ENCODE results near the gene VEPH1.

VEPH1 gene

DNA sequence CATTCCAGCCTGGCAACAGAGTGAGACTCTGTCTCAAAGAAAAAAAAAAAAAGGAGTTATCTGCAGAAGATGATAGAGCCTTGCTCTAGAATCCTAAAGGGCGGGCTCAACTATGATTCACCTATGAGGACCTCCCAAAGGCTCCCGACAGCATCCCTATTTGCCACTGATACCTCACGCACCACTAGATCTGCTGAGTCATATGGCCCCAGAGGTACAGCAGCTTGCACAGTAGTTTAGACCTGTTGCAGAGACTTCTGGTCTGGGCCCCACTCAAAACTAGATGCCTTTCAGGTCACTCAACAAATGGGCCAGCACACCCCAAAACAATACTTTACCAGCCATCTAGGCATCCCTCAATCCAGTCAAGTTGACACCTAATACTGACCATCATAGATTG, 104.6 kb downstream of the VEPH1 start:
- DNase-seq (ENCODE audit: low read depth) = no peak
- TF ChIP-seq, protein P1, sequence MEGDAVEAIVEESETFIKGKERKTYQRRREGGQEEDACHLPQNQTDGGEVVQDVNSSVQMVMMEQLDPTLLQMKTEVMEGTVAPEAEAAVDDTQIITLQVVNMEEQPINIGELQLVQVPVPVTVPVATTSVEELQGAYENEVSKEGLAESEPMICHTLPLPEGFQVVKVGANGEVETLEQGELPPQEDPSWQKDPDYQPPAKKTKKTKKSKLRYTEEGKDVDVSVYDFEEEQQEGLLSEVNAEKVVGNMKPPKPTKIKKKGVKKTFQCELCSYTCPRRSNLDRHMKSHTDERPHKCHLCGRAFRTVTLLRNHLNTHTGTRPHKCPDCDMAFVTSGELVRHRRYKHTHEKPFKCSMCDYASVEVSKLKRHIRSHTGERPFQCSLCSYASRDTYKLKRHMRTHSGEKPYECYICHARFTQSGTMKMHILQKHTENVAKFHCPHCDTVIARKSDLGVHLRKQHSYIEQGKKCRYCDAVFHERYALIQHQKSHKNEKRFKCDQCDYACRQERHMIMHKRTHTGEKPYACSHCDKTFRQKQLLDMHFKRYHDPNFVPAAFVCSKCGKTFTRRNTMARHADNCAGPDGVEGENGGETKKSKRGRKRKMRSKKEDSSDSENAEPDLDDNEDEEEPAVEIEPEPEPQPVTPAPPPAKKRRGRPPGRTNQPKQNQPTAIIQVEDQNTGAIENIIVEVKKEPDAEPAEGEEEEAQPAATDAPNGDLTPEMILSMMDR (conservative IDR thresholded peaks at IDR 0.05; ENCODE audit: low read depth, low read length) = no peak

DNA sequence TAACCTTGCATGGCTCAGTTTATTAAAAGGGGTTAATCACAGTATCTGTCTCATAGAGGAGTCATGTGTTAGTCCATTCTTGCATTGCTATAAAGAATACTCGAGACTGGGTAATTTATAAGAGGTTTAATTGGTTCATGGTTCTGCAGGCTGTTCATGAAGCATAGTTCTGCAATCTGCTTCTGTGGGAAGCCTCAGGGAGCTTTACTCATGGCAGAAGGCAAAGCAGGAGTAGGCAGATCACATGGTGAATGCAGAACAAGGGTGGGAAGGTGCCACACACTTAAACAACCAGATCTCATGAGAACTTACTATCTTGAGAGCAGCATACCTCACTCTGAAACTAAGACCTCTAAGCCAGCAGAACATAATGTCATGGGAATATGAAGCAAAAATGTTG, 108.8 kb downstream of the VEPH1 start:
- DNase-seq (ENCODE audit: low read depth) = no peak
- TF ChIP-seq, protein P1 (conservative IDR thresholded peaks at IDR 0.05; ENCODE audit: low read depth, low read length) = no peak
- H3K4me3 ChIP-seq (ENCODE audit: low read depth, low read length) = no peak overlapping the region

More for the DNA sequence above, 104.6 kb downstream of the VEPH1 start:
- H3K4me3 ChIP-seq (ENCODE audit: low read depth, low read length) = no peak overlapping the region

DNA sequence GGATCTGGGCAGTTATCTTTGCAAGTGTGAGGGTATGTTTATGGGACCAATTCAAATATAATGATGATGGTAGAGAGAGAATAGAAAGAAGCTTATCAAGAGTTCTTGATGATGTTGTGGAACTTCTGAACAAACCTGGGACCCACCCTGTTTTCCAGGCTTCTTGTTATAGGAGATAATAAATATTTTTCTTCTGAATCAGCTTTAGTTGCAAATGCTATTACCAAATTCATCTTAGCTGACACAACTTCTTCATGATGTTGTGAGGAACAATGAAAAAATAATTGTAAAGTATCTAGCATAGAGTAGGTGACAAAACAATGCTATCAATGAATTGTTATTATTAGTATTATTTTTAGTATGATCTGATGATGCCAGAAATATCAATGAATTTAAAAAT, 110.1 kb downstream of the VEPH1 start:
- DNase-seq (ENCODE audit: low read depth) = peak; percentile 25
- TF ChIP-seq, protein P1 (conservative IDR thresholded peaks at IDR 0.05; ENCODE audit: low read depth, low read length) = no peak
- H3K4me3 ChIP-seq (ENCODE audit: low read depth, low read length) = no peak overlapping the region

DNA sequence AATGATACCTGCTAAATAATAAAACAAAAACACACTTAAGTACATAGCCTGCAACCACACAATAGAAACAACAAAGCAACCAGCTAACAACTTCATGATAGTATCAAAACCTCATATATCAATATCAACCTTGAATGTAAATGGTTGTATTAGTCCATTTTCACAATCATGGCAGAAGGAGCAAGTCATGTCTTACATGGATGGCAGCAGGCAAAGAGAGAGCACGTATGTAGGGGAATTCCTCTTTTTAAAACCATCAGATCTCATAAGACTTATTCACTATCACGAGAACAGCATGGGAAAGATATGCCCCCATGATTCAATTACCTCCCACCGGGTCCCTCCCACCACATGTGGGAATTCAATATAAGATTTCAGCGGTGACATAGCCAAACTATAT, 111.1 kb downstream of the VEPH1 start:
- no peak for DNase-seq (ENCODE audit: low read depth)
- TF ChIP-seq, protein P1 (conservative IDR thresholded peaks at IDR 0.05; ENCODE audit: low read depth, low read length) = no peak
- no peak overlapping the region for H3K4me3 ChIP-seq (ENCODE audit: low read depth, low read length)

DNA sequence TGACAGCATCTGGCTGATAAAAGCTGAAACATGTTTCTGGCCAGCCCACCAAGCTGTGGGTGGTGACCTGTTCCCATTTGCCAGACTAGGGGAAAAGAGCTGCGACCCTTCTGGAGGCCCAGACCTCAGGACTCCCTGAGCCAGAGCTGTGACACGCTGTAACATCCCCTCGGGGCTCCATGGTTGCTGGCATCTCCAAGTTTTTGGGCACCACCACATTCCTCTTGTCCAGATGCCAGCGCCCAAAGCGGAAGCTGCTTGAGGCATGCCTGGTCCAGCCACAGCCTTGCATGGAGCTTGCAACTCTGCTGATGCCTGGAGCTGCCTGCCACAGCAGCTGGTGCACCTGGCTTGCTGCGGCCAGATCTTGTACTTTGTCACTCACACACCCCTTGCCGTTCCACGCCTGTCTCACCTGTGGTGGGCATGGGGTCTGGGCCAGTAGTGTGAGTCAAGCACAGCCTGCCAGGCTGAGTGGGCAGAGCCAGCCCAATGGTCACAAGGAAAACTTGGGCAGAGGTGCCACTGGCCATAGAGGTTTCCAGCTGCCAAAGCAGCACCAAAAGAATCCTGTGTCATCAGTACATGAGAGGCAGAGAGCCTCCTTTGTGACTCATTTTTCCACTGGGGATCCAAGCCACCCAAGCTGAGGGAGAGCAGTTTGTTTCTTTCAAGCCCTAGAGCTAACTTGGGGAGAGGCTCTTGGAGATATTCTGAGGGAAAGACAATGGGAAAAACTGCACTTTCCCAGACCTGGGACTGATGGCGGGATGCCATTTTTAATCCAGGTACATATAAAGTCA, 112.3 kb downstream of the VEPH1 start:
- DNase-seq (ENCODE audit: low read depth) = no peak
- no peak overlapping the region for H3K4me3 ChIP-seq (ENCODE audit: low read depth, low read length)
- TF ChIP-seq, protein P1 (conservative IDR thresholded peaks at IDR 0.05; ENCODE audit: low read depth, low read length) = no peak

DNA sequence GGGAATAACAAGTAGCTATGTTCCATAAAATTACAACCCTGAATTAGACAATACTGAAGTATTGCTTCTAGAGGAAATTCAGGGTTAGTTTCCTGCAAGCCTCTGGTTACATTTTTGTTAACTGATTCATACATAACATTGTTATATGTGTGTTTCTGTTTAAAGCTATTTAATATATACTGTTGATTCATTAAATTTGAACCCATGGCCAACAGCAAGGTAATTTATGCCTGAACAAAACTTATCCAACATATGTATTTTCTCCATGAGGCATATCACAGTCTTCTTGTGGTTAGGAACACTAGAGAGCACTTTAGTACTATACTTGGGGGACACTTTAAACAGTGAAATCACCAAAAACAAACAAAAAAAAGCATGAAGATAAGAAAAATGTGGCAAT, 114.2 kb downstream of the VEPH1 start:
- TF ChIP-seq, protein P1 (conservative IDR thresholded peaks at IDR 0.05; ENCODE audit: low read depth, low read length) = no peak
- no peak overlapping the region for H3K4me3 ChIP-seq (ENCODE audit: low read depth, low read length)
- DNase-seq (ENCODE audit: low read depth) = peak; percentile 42
